Hindlimb muscle (tissue), 1 donor: ENCODE measurements around the gene NDUFS5. TPM values are rescaled to one million over a fixed set of nuclear protein-coding genes. Genes with fewer than 3 reads are reported as not detected.
"Not testable (repeated sequence)": the region's sequence is repeated elsewhere in the genome, so short reads cannot be mapped to it uniquely, and the experiment has no call there.

ENCODE experiments used
- DNase-seq: peaks from one replicate; pipeline ENCODE4 v3.0.0-alpha.2; 2013
- polyA plus RNA-seq: library from polyadenylated mRNA; unstranded; fragments of 120-200 nt; gene quantifications from one replicate; pipeline ENCODE4 v1.2.1, GENCODE V29; 2013; ENCODE audit not compliant: insufficient read length

Gene NDUFS5
- polyA plus RNA-seq, 1 donor = 302 TPM

DNA sequence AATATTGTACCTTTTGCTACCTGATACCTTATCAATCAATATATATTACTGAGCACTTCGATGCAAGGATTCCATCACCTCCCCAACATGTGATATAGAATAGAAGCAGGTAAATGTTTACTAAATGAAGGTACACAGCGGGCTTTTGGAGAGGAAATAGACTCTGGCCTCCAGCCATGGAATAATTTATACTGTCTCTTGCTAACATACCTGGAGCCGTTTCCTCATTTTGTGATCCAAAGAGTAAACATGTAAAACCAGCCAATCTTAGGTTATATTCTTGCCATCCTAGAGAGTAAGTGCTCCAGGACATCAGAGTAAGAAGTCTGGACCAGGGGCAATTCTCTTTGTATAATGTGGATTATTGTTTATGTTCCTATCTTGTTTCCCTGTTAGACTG, 39.4 kb downstream of the NDUFS5 start:
- DNase-seq = no peak

DNA sequence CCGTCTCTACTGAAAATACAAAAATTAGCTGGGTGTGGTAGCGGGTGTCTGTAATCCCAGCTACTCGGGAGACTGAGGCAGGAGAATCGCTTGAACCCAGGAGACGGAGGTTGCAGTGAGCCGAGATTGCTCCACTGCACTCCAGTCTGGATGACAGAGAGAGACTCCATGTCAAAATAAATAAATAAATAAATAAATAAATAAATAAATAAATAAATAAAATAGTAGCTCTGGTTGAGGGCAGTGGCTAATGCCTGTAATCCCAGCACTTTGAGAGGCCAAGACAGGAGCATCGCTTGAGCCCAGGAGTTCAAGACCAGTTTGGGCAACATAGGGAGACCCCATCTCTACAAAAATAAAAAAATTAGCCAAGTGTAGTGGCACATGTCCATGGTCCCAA, 42.1 kb downstream of the NDUFS5 start:
- DNase-seq = not testable (repeated sequence)

DNA sequence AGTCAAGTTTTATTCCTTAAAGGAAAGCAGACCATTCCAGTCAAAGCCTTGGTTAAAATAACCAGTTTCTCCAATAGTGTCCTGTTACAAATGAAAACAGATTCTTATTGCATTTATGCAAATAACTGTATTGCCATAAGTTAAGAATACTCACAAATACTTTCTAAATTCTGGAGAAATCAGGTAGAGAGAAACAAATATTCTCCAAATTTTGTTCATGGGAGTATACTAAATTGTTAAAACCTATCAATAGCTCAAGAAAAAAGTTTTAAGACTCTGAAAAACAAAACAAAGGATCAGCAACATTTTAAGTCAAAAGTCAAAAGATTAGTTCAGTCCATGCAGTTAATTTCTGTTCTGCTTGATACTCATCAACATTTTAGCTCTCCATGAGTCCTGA, 45.4 kb downstream of the NDUFS5 start:
- not testable (repeated sequence) for DNase-seq

DNA sequence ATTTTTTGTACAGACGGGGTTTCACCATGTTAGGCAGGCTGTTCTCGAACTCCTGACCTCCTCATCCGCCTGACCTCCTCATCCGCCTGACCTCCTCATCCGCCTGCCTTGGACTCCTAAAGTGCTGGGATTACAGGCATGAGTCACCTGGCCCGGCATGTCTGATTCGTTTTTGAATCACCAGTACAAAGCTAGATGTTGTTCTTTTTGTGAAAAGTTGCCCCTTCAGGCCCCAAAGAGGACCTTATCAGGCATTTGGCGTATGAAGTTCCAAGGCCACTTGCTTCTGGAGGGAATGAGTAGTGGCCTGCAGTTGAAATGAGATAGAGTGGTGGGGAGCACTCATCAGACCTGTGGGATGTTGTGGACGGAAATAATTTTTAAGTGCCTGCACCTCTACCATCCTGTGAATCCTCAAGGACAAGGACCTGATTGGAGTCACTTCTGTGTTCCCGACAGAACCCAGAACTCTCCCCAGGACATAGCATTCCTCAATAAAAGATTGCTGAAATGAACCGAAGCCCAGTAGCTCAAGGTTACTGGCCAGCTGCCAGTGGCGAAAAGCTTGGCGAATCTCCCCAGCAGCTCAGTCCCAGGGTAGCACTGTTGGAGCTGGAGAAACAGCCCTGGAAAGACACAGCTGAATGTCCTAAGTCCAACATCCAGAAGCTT, 50.1 kb downstream of the NDUFS5 start:
- DNase-seq = peak; percentile 49

DNA sequence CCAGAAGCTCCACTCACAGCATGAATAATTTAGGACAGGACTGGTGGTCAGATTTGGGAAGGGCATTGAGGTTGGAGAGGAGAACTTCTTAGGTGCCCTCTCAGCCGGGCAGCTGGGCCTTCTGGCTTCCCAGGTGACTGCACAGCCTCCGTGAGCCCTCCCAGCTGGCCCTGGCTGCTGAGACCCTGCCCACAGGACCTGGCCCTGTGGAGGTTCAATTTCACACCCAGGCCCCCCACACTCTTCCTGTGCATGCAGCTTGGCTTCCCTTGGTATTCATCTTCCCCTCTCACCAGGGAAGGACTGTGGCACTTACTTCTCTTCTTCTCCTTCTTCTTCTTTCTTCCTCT, 50.6 kb downstream of the NDUFS5 start:
- DNase-seq = no peak

DNA sequence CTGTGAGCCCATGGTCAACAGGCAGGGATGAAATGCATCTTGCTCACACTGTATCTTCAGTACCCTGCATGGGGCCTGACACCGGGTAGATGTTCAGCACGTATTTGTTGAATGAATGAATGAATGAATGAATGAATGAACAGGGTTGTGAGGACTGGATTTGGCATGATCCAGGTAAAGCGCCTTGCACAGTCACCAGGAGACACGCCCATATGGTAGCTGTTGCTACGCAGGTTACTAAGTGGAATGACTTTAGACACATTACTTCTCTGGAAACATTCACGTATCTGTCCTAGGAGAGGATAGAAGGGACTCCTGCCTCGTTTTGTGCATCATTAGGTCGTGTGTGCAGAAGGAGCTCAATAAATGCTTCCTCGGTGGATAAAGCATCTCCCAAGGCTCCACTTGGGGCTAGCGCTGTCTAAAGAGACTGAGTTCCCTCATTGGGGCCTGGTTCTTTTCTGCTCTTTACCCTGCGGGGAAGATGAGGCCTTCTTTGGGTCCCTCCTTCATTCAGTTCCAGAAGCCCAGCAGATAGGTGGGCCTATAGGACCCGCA, 54.2 kb downstream of the NDUFS5 start:
- DNase-seq = no peak

DNA sequence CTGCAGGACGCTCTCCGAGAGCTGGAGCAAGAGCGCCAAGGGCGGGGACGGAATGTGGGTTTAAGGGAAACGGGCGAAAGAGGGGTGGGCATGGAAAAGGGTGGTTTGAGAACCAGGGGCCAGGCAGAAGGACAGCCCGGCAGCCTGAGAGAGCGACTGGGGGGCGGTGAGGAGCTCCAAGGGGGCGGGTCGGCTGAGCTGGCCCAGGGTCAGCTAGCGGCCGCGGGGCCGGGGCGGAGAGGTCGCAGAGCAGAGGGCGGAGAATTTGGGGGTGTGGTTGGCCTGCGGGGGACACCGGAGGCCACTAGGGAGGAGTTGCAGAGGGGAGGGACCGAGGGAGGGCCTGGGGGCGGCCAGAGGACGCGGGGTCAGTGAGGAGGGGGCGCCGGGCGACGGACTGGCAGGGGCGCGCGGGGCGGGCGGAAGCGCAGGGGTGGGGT, 54.7 kb downstream of the NDUFS5 start:
- DNase-seq = peak; percentile 64

DNA sequence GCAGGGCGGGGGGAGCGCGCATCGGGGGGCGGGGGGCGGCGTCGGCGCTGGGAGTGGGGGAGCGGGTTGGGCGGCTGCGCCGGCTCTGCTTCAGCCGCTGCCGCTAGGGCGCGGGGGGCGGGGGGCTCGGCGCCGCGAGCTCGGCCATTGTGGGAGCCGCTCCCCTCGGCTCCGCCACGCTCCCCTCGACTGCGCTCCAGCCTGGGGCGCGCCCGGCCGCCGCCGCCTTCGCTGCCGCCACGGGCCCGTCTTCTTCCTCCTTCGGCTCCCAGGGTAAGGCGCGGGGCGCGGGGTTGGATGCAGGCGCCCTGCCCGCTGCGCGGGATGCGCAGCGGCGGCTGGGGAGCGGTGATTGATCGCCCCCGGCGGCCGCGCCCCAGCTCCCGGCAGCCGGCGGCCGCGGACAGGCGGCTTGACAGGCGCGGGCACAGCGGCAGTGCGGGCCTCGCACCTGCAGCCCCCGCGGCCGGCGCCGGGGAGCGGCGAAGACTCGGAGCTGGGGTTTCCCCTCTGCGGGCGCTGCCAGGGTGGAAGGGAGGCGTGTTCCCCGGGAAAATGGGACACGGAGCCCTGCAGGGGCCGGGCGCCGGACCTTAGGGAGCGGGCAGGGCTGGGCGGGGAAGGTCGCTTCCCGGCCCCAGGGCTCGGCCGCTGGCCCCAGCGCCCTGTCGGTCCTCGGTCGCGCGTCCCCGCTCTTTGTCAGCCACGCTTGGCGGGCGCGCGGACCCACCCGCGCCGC, 55.3 kb downstream of the NDUFS5 start:
- DNase-seq = peak; percentile 69

DNA sequence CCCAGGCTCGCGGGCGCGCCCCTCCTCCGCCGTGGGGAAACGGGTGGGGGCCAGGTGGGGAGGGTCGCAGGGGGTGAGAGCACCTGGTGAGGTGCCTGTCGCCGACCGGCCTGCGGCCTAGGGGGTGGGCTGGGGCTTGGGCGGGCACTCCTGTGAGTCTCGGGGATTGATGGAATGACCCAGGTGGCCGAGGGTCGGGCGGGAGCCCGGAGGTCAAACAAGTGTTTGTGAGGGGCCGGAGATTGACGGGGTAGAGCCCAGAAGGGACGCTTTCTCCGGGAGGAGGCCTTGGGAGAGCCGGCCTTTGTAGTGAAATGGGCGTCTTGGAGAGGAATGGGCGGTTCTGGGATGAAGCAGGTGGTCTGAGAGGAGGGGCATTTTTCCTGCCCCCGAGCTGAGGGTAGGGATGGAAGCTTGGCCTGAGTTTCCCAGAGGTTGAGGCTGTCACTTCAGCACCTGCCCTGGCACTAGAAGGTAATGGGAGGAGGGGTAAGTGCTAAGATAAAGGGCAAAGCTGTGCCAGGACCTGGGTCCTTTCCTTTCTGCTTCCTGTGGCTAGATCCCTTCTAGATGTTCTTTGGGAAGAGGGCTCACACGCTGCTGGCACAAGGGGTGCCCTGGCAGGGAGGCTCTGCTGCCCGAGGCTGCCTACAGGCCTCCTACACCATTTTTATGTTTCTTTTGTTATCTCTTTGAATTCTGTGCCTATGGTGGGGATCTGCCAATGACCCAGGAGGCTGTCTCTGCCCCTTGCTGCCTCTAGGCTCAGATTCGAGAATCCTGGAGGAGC, 56.1 kb downstream of the NDUFS5 start:
- no peak for DNase-seq

DNA sequence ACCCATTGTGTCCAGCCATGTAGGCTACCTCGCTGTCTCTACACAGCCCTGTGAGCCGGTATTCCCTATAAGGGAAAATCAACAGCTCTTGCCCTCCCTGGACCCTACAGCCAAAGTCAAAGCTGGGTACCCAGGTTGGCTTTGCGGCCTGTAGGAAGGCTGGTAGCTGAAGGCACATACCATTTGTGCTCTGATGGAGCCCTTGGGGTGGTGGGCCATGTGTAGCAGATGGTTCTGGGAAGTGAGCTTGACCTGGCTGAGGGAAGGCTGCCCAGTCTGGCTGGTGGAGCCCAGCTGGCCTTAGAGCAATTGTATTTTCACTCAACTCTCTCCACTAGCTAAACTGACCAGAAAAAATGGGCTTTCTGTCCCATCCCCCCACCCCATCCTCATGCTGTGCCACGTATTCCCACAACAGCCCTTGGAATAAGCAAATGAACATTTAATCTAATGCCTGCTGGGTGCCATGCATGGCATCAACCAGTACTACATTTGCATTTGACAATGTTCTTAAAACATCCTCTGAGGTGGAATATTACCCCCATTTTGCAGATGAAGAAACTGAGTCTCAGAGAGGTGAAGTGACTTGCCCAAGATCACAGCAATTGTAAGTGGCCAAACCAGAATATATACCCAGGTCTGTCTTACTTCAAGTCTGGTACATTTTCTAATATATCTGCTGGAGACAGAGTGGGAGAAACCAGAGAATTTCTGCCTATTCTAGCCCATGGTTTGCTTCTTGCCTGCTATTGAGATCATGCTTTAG, 56.8 kb downstream of the NDUFS5 start:
- DNase-seq = no peak

DNA sequence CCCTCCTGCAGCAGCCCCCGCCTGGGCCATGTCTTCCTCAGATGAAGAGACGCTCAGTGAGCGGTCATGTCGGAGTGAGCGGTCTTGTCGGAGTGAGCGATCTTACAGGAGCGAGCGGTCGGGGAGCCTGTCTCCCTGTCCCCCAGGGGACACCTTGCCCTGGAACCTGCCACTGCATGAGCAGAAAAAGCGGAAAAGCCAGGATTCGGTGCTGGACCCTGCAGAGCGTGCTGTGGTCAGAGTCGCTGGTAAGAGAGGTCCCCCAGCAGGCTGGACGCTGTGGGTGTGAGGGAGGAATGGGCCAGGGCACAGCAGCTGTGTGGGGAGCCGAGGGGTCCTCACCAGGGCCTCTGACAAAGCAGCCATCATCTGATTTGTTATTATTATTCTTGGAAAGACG, 58.0 kb downstream of the NDUFS5 start:
- no peak for DNase-seq

Other genes with a start within 250 kb of the NDUFS5 start
- gene RRAGC, start 166.6 kb upstream of the NDUFS5 start, polyA plus RNA-seq = 19.7 TPM
- gene MYCBP, start 153.0 kb upstream of the NDUFS5 start, polyA plus RNA-seq = 19.8 TPM
- 0.34 TPM for gene GJA9, start 144.8 kb upstream of the NDUFS5 start, polyA plus RNA-seq
- 0.76 TPM for gene RHBDL2, start 84.5 kb upstream of the NDUFS5 start, polyA plus RNA-seq
- 31.0 TPM for gene AKIRIN1, start 35.1 kb upstream of the NDUFS5 start, polyA plus RNA-seq
- gene MACF1, start 178.3 kb downstream of the NDUFS5 start, polyA plus RNA-seq = 330 TPM